Neural progenitor cell (in vitro differentiated cells): ENCODE measurements around the gene CCM2. TPM values are rescaled to one million over a fixed set of nuclear protein-coding genes. Genes with fewer than 3 reads are reported as not detected.
A peak's percentile ranks its signal among the peaks of the same experiment; 100 is the strongest.

Experiments used
- DNase-seq: peaks from one replicate; pipeline ENCODE4 v3.0.0-alpha.2; 2016; ENCODE audit warnings: low spot score
- H2AFZ ChIP-seq: fragments of 200-600 bp; sonication (generic); replicated peaks from 2 replicates; pipeline ENCODE4 v1.6.1; 2016; ENCODE audit warnings: antibody characterized with exemption
- H3F3A ChIP-seq: fragments of 200-600 bp; sonication (generic); 2 replicates; pipeline ENCODE4 v1.6.1; 2016; ENCODE audit warnings: antibody characterized with exemption, low read depth
- H3K27ac ChIP-seq: fragments of 200-600 bp; sonication (generic); 2 replicates; pipeline ENCODE4 v1.5.1; 2016; ENCODE audit warnings: mild to moderate bottlenecking
- H3K27me3 ChIP-seq: fragments of 200-600 bp; sonication (generic); 2 replicates; pipeline ENCODE4 v1.6.1; 2016; ENCODE audit warnings: mild to moderate bottlenecking, moderate library complexity
- H3K36me3 ChIP-seq: fragments of 200-600 bp; sonication (generic); 2 replicates; pipeline ENCODE4 v1.5.1; 2016
- H3K4me1 ChIP-seq: fragments of 200-600 bp; sonication (generic); 2 replicates; pipeline ENCODE4 v1.6.1; 2016; ENCODE audit warnings: mixed run types
- H3K4me2 ChIP-seq: fragments of 200-600 bp; sonication (generic); 2 replicates; pipeline ENCODE4 v1.6.1; 2016
- H3K4me3 ChIP-seq: fragments of 200-600 bp; sonication (generic); 2 replicates; pipeline ENCODE4 v1.5.1; 2016
- H3K79me2 ChIP-seq: fragments of 200-600 bp; sonication (generic); 2 replicates; pipeline ENCODE4 v1.6.1; 2016; ENCODE audit warnings: low read depth
- H3K9ac ChIP-seq: fragments of 200-600 bp; sonication (generic); 2 replicates; pipeline ENCODE4 v1.6.1; 2016
- H3K9me3 ChIP-seq: fragments of 200-600 bp; sonication (generic); 2 replicates; pipeline ENCODE4 v1.5.1; 2016; ENCODE audit warnings: low read depth
- H4K20me1 ChIP-seq: fragments of 200-600 bp; sonication (generic); 2 replicates; pipeline ENCODE4 v1.6.1; 2016; ENCODE audit warnings: low read depth
- H3K27ac Mint-ChIP-seq: 3 replicates; pipeline ENCODE4 v1.8.0; 2021; ENCODE audit warnings: mixed read lengths
- H3K27me3 Mint-ChIP-seq: 2 replicates; pipeline ENCODE4 v1.8.0; 2022; ENCODE audit warnings: low read depth, mild to moderate bottlenecking, inconsistent platforms, moderate library complexity, mixed read lengths; ENCODE audit not compliant: insufficient read depth
- H3K36me3 Mint-ChIP-seq: 3 replicates; pipeline ENCODE4 v1.8.0; 2021; ENCODE audit warnings: mixed read lengths
- H3K4me1 Mint-ChIP-seq: 3 replicates; pipeline ENCODE4 v1.8.0; 2021; ENCODE audit warnings: mixed read lengths
- H3K4me3 Mint-ChIP-seq: 3 replicates; pipeline ENCODE4 v1.8.0; 2021; ENCODE audit warnings: mild to moderate bottlenecking, moderate library complexity, mixed read lengths
- H3K9me3 Mint-ChIP-seq: 3 replicates; pipeline ENCODE4 v1.8.0; 2020; ENCODE audit warnings: mixed read lengths
- CTCF ChIP-seq: fragments of 200-600 bp; sonication (generic); IDR thresholded peaks from 2 replicates; pipeline ENCODE4 v1.5.1; 2017; ENCODE audit warnings: antibody characterized with exemption, mild to moderate bottlenecking
- EZH2 ChIP-seq: fragments of 200-600 bp; sonication (generic); IDR thresholded peaks from 2 replicates; pipeline ENCODE4 v1.6.1; 2017; ENCODE audit warnings: antibody characterized with exemption, mild to moderate bottlenecking, moderate library complexity
- EZH2phosphoT487 ChIP-seq: fragments of 200-600 bp; sonication (generic); IDR thresholded peaks from 2 replicates; pipeline ENCODE4 v1.6.1; 2017; ENCODE audit warnings: antibody characterized with exemption
- total RNA-seq: library from RNA; depleted of rRNA; stranded (reverse); fragments of >200 nt; gene quantifications from 2 replicates; pipeline ENCODE4 v1.2.3, GENCODE V29; 2015; ENCODE audit warnings: low replicate concordance

CCM2 gene
- total RNA-seq, 1 donor from 2014 or later, result 21.8 TPM

GRCh38 chr7:44985033-44985695, 14.8 kb upstream of the CCM2 start:
- H3K79me2 ChIP-seq, result peaks cover 38% of the 10 kb centered on the region
- no peak overlapping the region for H3K27ac Mint-ChIP-seq
- H3K9ac ChIP-seq, result peak overlapping the region; percentile 93
- no peak overlapping the region for H2AFZ ChIP-seq
- H3K27ac ChIP-seq, result peak overlapping the region; percentile 86
- no peaks in the 10 kb centered on the region for H3K9me3 ChIP-seq
- peak overlapping the region; percentile 91 for H3K4me3 Mint-ChIP-seq
- peak; percentile 33 for DNase-seq
- peaks cover 31% of the 10 kb centered on the region for H3K36me3 Mint-ChIP-seq
- H3K4me3 ChIP-seq, result peak overlapping the region; percentile 66
- H4K20me1 ChIP-seq, result peaks cover 16% of the 10 kb centered on the region
- no peaks in the 10 kb centered on the region for H3K27me3 ChIP-seq
- H3K9me3 Mint-ChIP-seq, result no peaks in the 10 kb centered on the region
- H3K27me3 Mint-ChIP-seq, result peaks cover 12% of the 10 kb centered on the region
- peaks cover 22% of the 10 kb centered on the region for H3K4me1 ChIP-seq
- no peak for TF ChIP-seq EZH2phosphoT487
- no peak for TF ChIP-seq EZH2
- no peak for TF ChIP-seq CTCF
- peak overlapping the region; percentile 95 for H3K4me2 ChIP-seq
- peaks cover 66% of the 10 kb centered on the region for H3F3A ChIP-seq
- peaks cover 7% of the 10 kb centered on the region for H3K36me3 ChIP-seq
- H3K4me1 Mint-ChIP-seq, result peaks cover 25% of the 10 kb centered on the region

DNA sequence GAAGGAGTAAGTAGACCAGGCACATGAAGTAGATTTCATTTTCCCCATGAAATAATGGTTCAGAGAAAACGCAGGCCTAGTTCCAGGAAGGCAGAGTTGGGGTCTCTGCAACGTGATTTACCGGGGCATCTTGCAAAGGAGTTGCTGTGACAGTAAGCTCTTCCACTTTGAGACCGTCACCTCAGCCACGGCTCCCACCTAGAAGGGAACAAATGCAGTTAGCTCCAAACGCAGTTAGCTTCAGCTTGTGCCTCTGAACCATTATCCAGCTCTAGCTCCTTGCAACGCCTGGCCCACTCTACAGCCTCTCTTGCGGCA, 14.1 kb upstream of the CCM2 start:
- no peaks in the 10 kb centered on the region for H3K9me3 ChIP-seq
- H3K4me3 ChIP-seq, result peak overlapping the region; percentile 66
- peak overlapping the region; percentile 95 for H3K4me2 ChIP-seq
- H3K27ac ChIP-seq, result peak overlapping the region; percentile 86
- H3K9me3 Mint-ChIP-seq, result no peaks in the 10 kb centered on the region
- no peaks in the 10 kb centered on the region for H3K27me3 ChIP-seq
- peaks cover 38% of the 10 kb centered on the region for H3K79me2 ChIP-seq
- H3F3A ChIP-seq, result peaks cover 66% of the 10 kb centered on the region
- H3K27ac Mint-ChIP-seq, result peak overlapping the region; percentile 94
- H3K36me3 Mint-ChIP-seq, result peaks cover 28% of the 10 kb centered on the region
- H3K9ac ChIP-seq, result peak overlapping the region; percentile 93
- peak overlapping the region; percentile 91 for H3K4me3 Mint-ChIP-seq
- no peak for DNase-seq
- H3K27me3 Mint-ChIP-seq, result peaks cover 12% of the 10 kb centered on the region
- peaks cover 7% of the 10 kb centered on the region for H3K36me3 ChIP-seq
- peaks cover 22% of the 10 kb centered on the region for H3K4me1 ChIP-seq
- peaks cover 25% of the 10 kb centered on the region for H3K4me1 Mint-ChIP-seq
- H2AFZ ChIP-seq, result no peak overlapping the region
- TF ChIP-seq EZH2 (no peak), EZH2phosphoT487 (no peak), CTCF (no peak)
- peaks cover 16% of the 10 kb centered on the region for H4K20me1 ChIP-seq

DNA sequence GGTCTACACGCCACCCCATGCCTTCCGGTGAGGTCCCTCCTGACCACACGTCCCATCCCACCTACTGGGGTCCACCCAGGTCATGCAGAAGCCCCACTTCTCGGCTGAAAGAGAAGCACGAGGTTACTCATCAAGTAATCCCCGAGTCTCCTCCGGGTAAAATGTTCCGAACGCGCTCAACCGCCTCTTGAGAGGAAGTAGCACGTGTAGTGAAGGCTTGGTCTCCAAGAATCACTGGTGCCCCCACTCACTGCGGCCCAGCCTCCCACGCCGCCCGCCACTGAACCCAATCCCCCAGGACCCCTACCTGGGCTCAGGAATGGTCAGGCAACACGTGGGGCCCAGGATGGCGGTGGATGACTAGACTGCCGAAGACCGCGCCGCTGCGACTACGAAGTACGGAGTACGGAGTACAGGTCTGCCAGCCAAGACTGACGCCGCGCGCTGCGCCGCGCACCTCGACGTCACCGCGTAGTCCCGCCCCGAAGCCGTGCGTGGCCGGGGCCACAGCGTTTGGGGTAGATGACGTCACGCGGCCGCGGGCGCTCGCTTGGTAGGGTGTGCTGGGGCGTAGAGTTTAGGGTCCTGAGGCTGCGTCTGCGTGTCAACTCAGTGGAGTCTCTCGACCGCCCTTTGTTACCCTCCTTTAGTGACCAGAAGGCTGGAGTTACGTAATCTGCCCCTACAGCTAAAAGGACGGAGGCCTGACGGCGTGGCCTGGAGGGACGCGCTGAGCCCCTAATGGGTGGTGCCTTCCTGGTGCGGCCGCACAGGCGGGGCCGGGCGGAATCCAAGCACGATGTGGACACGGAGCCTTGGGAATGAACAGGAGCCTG, 13.6 kb upstream of the CCM2 start:
- peaks cover 24% of the 10 kb centered on the region for H3K36me3 Mint-ChIP-seq
- peak overlapping the region; percentile 91 for H3K4me3 Mint-ChIP-seq
- H3K27me3 Mint-ChIP-seq, result peaks cover 12% of the 10 kb centered on the region
- no peaks in the 10 kb centered on the region for H3K9me3 ChIP-seq
- H3K36me3 ChIP-seq, result peaks cover 7% of the 10 kb centered on the region
- peak overlapping the region; percentile 66 for H3K4me3 ChIP-seq
- peak overlapping the region; percentile 95 for H3K4me2 ChIP-seq
- H2AFZ ChIP-seq, result peak overlapping the region; percentile 87
- H3K27ac ChIP-seq, result peak overlapping the region; percentile 86
- H3K79me2 ChIP-seq, result peaks cover 38% of the 10 kb centered on the region
- no peaks in the 10 kb centered on the region for H3K27me3 ChIP-seq
- H3K9ac ChIP-seq, result peak overlapping the region; percentile 93
- H3F3A ChIP-seq, result peaks cover 66% of the 10 kb centered on the region
- TF ChIP-seq EZH2phosphoT487 (no peak), EZH2 (no peak), CTCF (no peak)
- DNase-seq, result peak; percentile 97
- H3K4me1 Mint-ChIP-seq, result peaks cover 25% of the 10 kb centered on the region
- peaks cover 22% of the 10 kb centered on the region for H3K4me1 ChIP-seq
- H4K20me1 ChIP-seq, result peaks cover 16% of the 10 kb centered on the region
- H3K27ac Mint-ChIP-seq, result peak overlapping the region; percentile 94
- H3K9me3 Mint-ChIP-seq, result no peaks in the 10 kb centered on the region
